Sigmoid colon (tissue), 4 donors: ENCODE measurements around the gene SLC8B1.

Experiments
- CTCF ChIP-seq, 4 experiments: fragments of 450-650 bp in 3 of 4; fragments of 200-600 bp in 1 of 4; IDR thresholded peaks; one replicate each; pipeline ENCODE4 v1.5.1; 2016 to 2019; ENCODE audit warnings: antibody characterized with exemption in 4 of 4, mild to moderate bottlenecking in 3 of 4, moderate library complexity in 2 of 4
- EP300 ChIP-seq, 4 donors: sonication (generic); formaldehyde crosslinking; IDR thresholded peaks; one replicate each; pipeline ENCODE4 v1.6.1; 2017; ENCODE audit warnings: antibody characterized with exemption in 4 of 4
- POLR2A ChIP-seq, 2 donors: fragments of 450-650 bp; IDR thresholded peaks; one replicate each; pipeline ENCODE4 v1.6.1; 2016; ENCODE audit warnings: antibody characterized with exemption in 2 of 2, mild to moderate bottlenecking in 2 of 2, moderate library complexity in 2 of 2

GRCh38 chr12:113291586-113291985, 43.3 kb downstream of the SLC8B1 start:
- TF ChIP-seq POLR2A (IDR thresholded peaks at IDR 0.05) (no peak), CTCF (IDR thresholded peaks at IDR 0.05) (no peak), EP300 (IDR thresholded peaks at IDR 0.05) (no peak)
